KMS-11 (cell line): ENCODE measurements around the gene NDUFV2.

Experiments
- H2AFZ ChIP-seq: fragments of 200-600 bp; sonication (generic); 2 replicates; pipeline ENCODE4 v1.6.1; 2016; ENCODE audit warnings: antibody characterized with exemption, mixed run types, low read depth
- H3K27ac ChIP-seq: fragments of 200-600 bp; sonication (generic); 2 replicates; pipeline ENCODE4 v1.6.1; 2016; ENCODE audit warnings: mild to moderate bottlenecking, mixed run types
- H3K27me3 ChIP-seq: fragments of 200-600 bp; sonication (generic); 2 replicates; pipeline ENCODE4 v1.6.1; 2017; ENCODE audit warnings: mild to moderate bottlenecking, low read depth, mixed run types, moderate library complexity; ENCODE audit not compliant: insufficient read depth
- H3K36me3 ChIP-seq: fragments of 200-600 bp; sonication (generic); 2 replicates; pipeline ENCODE4 v1.6.1; 2017; ENCODE audit warnings: mild to moderate bottlenecking, mixed run types; ENCODE audit not compliant: insufficient read depth
- H3K4me1 ChIP-seq: fragments of 200-600 bp; sonication (generic); 2 replicates; pipeline ENCODE4 v1.6.1; 2016; ENCODE audit warnings: mild to moderate bottlenecking, low read depth, mixed run types; ENCODE audit not compliant: poor library complexity, severe bottlenecking
- H3K4me2 ChIP-seq: fragments of 200-600 bp; sonication (generic); 2 replicates; pipeline ENCODE4 v1.7.0; 2016; ENCODE audit warnings: mild to moderate bottlenecking, mixed run types
- H3K4me3 ChIP-seq: fragments of 200-600 bp; sonication (generic); IDR thresholded peaks from 2 replicates; pipeline ENCODE4 v1.6.1; 2017; ENCODE audit warnings: low read depth, low read length, mixed read lengths; ENCODE audit not compliant: insufficient read depth
- H3K79me2 ChIP-seq: fragments of 200-600 bp; sonication (generic); 2 replicates; pipeline ENCODE4 v1.6.1; 2016; ENCODE audit warnings: low read depth, mixed run types; ENCODE audit not compliant: insufficient read depth
- H3K9ac ChIP-seq: fragments of 200-600 bp; sonication (generic); 2 replicates; pipeline ENCODE4 v1.6.1; 2016; ENCODE audit warnings: mild to moderate bottlenecking, mixed run types
- H4K20me1 ChIP-seq: fragments of 200-600 bp; sonication (generic); 2 replicates; pipeline ENCODE4 v1.6.1; 2016; ENCODE audit warnings: mild to moderate bottlenecking, mixed run types; ENCODE audit not compliant: insufficient read depth
- TF ChIP-seq, protein P1 (sequence below): fragments of 200-600 bp; sonication (generic); conservative IDR thresholded peaks from 2 replicates; pipeline ENCODE4 v1.6.1; 2017; ENCODE audit warnings: low read depth, mild to moderate bottlenecking, antibody characterized with exemption, low read length, moderate library complexity, mixed read lengths

Gene NDUFV2

DNA sequence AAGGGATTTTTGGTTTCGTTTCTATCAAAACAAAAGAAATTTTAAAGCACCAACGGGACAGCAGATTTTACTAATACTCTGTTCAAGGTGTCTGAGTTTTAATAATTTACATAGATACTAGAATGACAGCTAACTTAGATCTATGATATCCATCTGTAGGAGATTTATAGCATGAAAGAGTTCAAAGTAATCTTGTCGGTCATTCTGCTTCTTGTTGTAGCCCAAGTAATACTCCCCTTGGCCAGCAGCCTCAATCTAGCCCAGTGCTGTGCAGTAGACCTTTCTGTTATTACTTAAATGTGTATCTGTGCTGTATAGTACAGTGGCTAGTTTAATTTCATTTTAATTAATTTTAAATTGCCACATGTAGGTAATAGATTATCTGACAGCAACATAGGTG, 78.8 kb downstream of the NDUFV2 start:
- H3K4me2 ChIP-seq = no peak overlapping the region

DNA sequence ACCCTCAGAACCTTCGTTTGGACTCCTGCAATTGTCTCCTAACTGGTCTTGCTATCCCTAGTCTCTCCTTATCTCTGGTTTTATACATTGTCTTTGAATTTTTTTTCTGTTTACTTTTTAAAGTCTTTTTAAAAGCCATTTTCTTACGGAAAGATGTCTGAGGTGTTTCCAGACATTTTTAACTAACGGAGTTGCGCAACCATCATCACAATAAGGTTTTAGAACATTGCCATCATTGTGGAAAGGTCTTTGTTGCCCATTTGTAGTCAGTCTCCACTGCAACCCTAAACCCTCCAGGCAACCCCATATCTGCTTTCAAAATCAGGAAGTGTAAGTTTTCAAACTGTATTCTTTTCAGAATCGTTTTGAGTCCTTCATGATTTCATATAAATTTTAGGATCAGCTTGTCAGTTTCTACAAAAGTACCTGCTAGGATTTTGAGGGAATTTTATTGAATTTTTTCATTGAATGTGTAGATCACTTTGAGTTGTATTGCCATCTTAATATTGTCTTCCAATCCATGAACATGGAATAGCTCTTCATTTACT, 80.4 kb downstream of the NDUFV2 start:
- Histone ChIP-seq H3K36me3 (no peaks in the 10 kb centered on the region), H3K4me1 (peaks cover 12% of the 10 kb centered on the region), H3K9ac (no peak overlapping the region), H2AFZ (no peak overlapping the region), H3K4me2 (no peak overlapping the region), H3K4me3 (no peak overlapping the region), H3K27ac (no peak overlapping the region), H3K79me2 (peaks cover 83% of the 10 kb centered on the region), H4K20me1 (peaks cover 26% of the 10 kb centered on the region), H3K27me3 (no peaks in the 10 kb centered on the region)
- TF ChIP-seq, protein P1, sequence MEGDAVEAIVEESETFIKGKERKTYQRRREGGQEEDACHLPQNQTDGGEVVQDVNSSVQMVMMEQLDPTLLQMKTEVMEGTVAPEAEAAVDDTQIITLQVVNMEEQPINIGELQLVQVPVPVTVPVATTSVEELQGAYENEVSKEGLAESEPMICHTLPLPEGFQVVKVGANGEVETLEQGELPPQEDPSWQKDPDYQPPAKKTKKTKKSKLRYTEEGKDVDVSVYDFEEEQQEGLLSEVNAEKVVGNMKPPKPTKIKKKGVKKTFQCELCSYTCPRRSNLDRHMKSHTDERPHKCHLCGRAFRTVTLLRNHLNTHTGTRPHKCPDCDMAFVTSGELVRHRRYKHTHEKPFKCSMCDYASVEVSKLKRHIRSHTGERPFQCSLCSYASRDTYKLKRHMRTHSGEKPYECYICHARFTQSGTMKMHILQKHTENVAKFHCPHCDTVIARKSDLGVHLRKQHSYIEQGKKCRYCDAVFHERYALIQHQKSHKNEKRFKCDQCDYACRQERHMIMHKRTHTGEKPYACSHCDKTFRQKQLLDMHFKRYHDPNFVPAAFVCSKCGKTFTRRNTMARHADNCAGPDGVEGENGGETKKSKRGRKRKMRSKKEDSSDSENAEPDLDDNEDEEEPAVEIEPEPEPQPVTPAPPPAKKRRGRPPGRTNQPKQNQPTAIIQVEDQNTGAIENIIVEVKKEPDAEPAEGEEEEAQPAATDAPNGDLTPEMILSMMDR = no peak

More for the DNA sequence above, 78.8 kb downstream of the NDUFV2 start:
- Histone ChIP-seq H3K79me2 (peaks cover 98% of the 10 kb centered on the region), H2AFZ (no peak overlapping the region), H3K4me3 (no peak overlapping the region), H4K20me1 (peaks cover 36% of the 10 kb centered on the region), H3K4me1 (peaks cover 12% of the 10 kb centered on the region), H3K27me3 (no peaks in the 10 kb centered on the region), H3K36me3 (no peaks in the 10 kb centered on the region), H3K27ac (no peak overlapping the region), H3K9ac (no peak overlapping the region)
- TF ChIP-seq, protein P1 = no peak
